Stimulated activated naive CD8-positive, alpha-beta T cell treated with anti-CD3 and anti-CD28 coated beads, Interleukin-15, amount 100 ng/mL, for 72 hours (primary cell): Measurements from ENCODE around the gene SCFD2.
"Not testable (repeated sequence)": the region's sequence is repeated elsewhere in the genome, so short reads cannot be mapped to it uniquely, and the experiment has no call there.

Source experiments
- ATAC-seq: fragments of 150-1000 bp; cut with Tn5 transposase; 2 replicates; pipeline ENCODE4 v1.10.0; 2021; ENCODE audit warnings: mild to moderate bottlenecking, moderate library complexity
- DNase-seq, 2 donors: peaks; one replicate each; pipeline ENCODE4 v3.0.0; 2021 to 2022
- H3K27ac Mint-ChIP-seq, 2 donors: one replicate each; pipeline ENCODE4 v1.8.0; 2022; ENCODE audit warnings: mild to moderate bottlenecking in 2 of 2, mixed read lengths in 2 of 2, moderate library complexity in 2 of 2
- H3K27me3 Mint-ChIP-seq: one replicate; pipeline ENCODE4 v1.8.0; 2022; ENCODE audit warnings: mixed read lengths
- H3K4me1 Mint-ChIP-seq: one replicate; pipeline ENCODE4 v1.8.0; 2022; ENCODE audit warnings: mild to moderate bottlenecking, mixed read lengths
- H3K4me3 Mint-ChIP-seq, 2 donors: one replicate each; pipeline ENCODE4 v1.8.0; 2022; ENCODE audit warnings: mild to moderate bottlenecking in 2 of 2, mixed read lengths in 2 of 2, moderate library complexity in 1 of 2
- H3K9me3 Mint-ChIP-seq, 2 donors: one replicate each; pipeline ENCODE4 v1.8.0; 2022; ENCODE audit warnings: mixed read lengths in 2 of 2

Gene SCFD2

GRCh38 chr4:53059871-53060270, 306.0 kb downstream of the SCFD2 start:
- DNase-seq: no peak
- ATAC-seq: no peak
- no peak overlapping the region for H3K27ac Mint-ChIP-seq
- H3K4me1 Mint-ChIP-seq: no peaks in the 10 kb centered on the region
- peaks cover 4 to 13% of the 10 kb centered on the region in 2 donors for H3K9me3 Mint-ChIP-seq
- H3K4me3 Mint-ChIP-seq: no peak overlapping the region
- H3K27me3 Mint-ChIP-seq: no peaks in the 10 kb centered on the region

GRCh38 chr4:53059256-53059655, 306.6 kb downstream of the SCFD2 start:
- H3K4me1 Mint-ChIP-seq: no peaks in the 10 kb centered on the region
- peaks cover 4 to 13% of the 10 kb centered on the region in 2 donors for H3K9me3 Mint-ChIP-seq
- no peak overlapping the region for H3K4me3 Mint-ChIP-seq
- ATAC-seq: no peak
- DNase-seq: no peak
- H3K27ac Mint-ChIP-seq: no peak overlapping the region
- no peaks in the 10 kb centered on the region for H3K27me3 Mint-ChIP-seq

DNA sequence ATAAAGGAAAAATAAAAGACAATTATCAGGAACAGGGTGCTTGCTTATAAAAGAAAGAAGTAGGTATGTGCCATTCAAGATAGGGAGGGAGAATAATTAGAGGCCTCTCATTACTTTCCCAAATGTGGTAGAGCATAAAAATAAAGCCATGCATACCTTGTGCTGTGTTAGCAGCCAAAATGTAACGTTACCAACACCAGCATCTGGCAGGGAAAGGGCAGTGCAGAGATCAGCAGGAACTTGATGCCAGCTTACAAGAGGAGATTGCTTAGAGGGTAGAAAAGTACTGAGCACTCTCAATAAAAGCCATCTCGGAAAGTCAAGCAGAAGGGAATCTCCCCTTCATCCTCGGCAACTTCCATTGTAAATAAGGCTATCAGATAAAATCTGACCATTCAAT, 308.2 kb downstream of the SCFD2 start:
- DNase-seq (no peak), ATAC-seq (no peak)
- Mint-ChIP-seq H3K9me3 (peaks cover 4 to 13% of the 10 kb centered on the region in 2 donors), H3K27ac (no peak overlapping the region), H3K4me1 (no peaks in the 10 kb centered on the region), H3K27me3 (no peaks in the 10 kb centered on the region), H3K4me3 (no peak overlapping the region)

GRCh38 chr4:53057108-53057507, 308.8 kb downstream of the SCFD2 start:
- Mint-ChIP-seq H3K9me3 (peaks cover 4 to 13% of the 10 kb centered on the region in 2 donors), H3K27ac (peak overlapping the region in 1 of 2 donors; percentile 63)
- not testable (repeated sequence) for H3K4me3 Mint-ChIP-seq, H3K27me3 Mint-ChIP-seq, H3K4me1 Mint-ChIP-seq, DNase-seq, ATAC-seq

- DNase-seq: no peak
- H3K4me3 Mint-ChIP-seq: no peak overlapping the region
- H3K27ac Mint-ChIP-seq: no peak overlapping the region
- no peak for ATAC-seq
- H3K9me3 Mint-ChIP-seq: peaks cover 4 to 13% of the 10 kb centered on the region in 2 donors
- H3K27me3 Mint-ChIP-seq: no peaks in the 10 kb centered on the region
- no peaks in the 10 kb centered on the region for H3K4me1 Mint-ChIP-seq
Measured at GRCh38 chr4:53055716-53056403, 310.0 kb downstream of the SCFD2 start.

DNA sequence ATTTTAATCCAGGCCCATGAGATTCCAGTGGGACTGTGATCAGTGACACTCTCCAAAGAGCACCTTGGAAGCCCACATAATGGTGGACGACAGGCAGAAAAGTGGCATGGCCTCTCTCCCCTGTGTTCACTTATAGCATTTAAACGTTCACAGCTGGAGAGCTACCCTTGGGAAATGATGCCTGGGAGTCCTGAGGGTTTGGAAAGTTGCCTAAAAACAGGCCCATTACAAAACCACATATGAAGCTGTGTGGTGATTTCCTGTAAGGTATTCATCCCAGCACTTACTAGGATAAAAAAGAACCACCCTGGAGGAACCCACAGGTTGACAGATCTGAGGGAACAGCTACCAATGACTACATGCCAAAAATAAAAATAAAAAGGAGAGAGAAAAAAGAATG, 310.6 kb downstream of the SCFD2 start:
- ATAC-seq: no peak
- Mint-ChIP-seq H3K27me3 (no peaks in the 10 kb centered on the region), H3K9me3 (peaks cover 4 to 13% of the 10 kb centered on the region in 2 donors), H3K4me3 (no peak overlapping the region), H3K27ac (peak overlapping the region in 1 of 2 donors; percentile 28), H3K4me1 (no peaks in the 10 kb centered on the region)
- no peak for DNase-seq

GRCh38 chr4:53050361-53050774, 315.5 kb downstream of the SCFD2 start:
- DNase-seq (no peak), ATAC-seq (no peak)
- Mint-ChIP-seq H3K4me3 (no peak overlapping the region), H3K27ac (no peak overlapping the region), H3K27me3 (no peaks in the 10 kb centered on the region), H3K4me1 (no peaks in the 10 kb centered on the region), H3K9me3 (no peaks in the 10 kb centered on the region)

GRCh38 chr4:53049528-53049927, 316.3 kb downstream of the SCFD2 start:
- Mint-ChIP-seq H3K9me3 (no peaks in the 10 kb centered on the region), H3K27me3 (no peaks in the 10 kb centered on the region), H3K27ac (peak overlapping the region in 1 of 2 donors; percentile 52), H3K4me3 (no peak overlapping the region), H3K4me1 (no peaks in the 10 kb centered on the region)
- DNase-seq (no peak), ATAC-seq (no peak)

DNA sequence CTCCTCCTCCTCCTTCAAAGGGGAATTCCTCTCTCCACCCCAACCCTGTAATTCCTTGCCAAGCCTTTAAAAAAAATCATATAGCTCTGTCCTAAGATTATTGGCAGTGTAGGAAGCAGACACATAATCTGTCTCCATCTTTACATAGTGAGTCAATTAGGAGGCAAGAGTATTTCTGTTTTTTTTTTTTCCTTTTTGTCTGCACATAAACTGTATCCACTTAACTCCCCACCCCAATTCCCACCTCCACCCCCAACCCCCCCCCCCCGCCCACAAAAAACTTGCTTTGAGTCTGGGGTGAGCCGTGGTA, 321.3 kb downstream of the SCFD2 start:
- ATAC-seq (no peak), DNase-seq (no peak)
- Mint-ChIP-seq H3K9me3 (no peaks in the 10 kb centered on the region), H3K4me1 (no peaks in the 10 kb centered on the region), H3K4me3 (no peak overlapping the region), H3K27ac (peak overlapping the region in 1 of 2 donors; percentile 85), H3K27me3 (no peaks in the 10 kb centered on the region)

DNA sequence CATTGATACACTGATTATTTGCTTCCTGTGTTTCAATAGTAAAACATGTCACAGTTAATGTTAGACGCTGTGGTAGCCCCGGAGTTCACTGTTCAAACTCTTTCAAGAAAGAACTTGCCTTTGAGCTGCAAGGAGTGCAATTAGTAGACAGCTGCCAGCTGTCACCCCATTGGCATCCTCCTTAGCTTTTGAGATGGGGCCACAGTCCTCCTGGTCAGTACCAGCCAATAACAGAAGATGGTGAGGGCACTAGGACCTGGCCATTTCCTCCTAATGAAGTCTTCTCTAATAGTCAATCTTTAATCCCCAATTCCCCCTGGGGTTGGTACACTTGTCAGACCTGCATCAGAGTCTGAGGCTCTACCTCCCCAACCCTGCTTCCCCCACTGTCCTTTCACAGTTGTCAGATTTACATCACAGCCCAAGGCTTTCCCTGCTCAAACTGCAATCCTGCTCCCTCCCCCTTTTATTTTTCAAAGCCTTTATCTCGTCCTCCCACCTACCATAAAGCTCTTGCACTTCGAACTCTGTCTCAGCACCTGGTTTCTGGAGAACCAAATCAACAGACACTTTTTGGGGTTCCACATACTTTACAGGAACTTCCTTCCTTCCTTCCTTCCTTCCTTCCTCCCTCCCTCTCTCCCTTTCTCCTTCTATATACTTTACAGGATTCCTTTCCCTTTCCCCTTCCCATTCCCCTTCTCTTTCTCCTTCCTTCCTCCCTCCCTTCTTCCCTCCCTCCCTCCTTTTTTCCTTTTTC, 321.8 kb downstream of the SCFD2 start:
- ATAC-seq: no peak
- no peaks in the 10 kb centered on the region for H3K9me3 Mint-ChIP-seq
- H3K27me3 Mint-ChIP-seq: no peaks in the 10 kb centered on the region
- no peaks in the 10 kb centered on the region for H3K4me1 Mint-ChIP-seq
- peak overlapping the region in 1 of 2 donors; percentile 85 for H3K27ac Mint-ChIP-seq
- DNase-seq: no peak
- H3K4me3 Mint-ChIP-seq: no peak overlapping the region

- Mint-ChIP-seq H3K4me1 (no peaks in the 10 kb centered on the region), H3K4me3 (no peak overlapping the region), H3K27me3 (no peaks in the 10 kb centered on the region), H3K9me3 (no peaks in the 10 kb centered on the region), H3K27ac (peak overlapping the region in 1 of 2 donors; percentile 0)
- DNase-seq (no peak), ATAC-seq (no peak)
Measured at GRCh38 chr4:53043055-53043454, 322.8 kb downstream of the SCFD2 start.

DNA sequence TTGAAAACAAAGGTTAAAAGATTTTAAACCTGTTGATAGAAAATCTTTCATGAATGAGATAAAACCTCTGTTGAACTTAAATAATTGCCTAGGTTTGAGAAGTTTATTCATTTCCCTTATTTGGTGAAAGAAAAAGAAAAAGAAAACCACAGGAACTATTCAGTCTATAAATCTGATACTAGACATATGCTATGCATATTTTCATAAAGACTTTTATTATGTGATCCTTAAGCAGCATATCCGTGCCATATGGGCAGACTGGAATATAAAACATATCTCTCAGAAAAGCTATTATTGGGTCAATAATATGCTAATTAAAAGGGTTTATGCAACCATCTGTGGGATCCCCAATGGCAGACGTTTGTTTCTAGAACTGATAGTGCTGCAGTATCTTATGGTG, 325.0 kb downstream of the SCFD2 start:
- no peaks in the 10 kb centered on the region for H3K4me1 Mint-ChIP-seq
- H3K4me3 Mint-ChIP-seq: no peak overlapping the region
- no peak overlapping the region for H3K27ac Mint-ChIP-seq
- H3K9me3 Mint-ChIP-seq: peaks cover 0 to under 1% of the 10 kb centered on the region in 2 donors
- no peak for DNase-seq
- no peaks in the 10 kb centered on the region for H3K27me3 Mint-ChIP-seq
- ATAC-seq: no peak

DNA sequence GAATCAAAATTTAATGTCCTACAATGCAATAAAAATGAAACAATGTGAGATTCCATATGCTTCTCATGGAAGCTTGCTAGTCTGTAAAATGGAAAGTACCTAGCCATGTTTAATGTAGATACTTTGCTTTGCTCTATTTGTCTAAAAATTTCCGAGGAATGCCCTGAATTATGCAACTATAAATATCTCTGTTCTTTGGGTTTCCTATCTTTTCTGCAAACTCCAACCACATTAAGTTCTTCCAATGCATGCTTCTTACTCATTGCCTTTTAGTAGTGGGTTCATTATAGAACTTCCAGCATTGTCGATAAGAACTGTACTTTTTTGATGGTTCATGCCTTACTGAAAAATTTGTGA, 325.4 kb downstream of the SCFD2 start:
- Mint-ChIP-seq H3K4me1 (no peaks in the 10 kb centered on the region), H3K27me3 (no peaks in the 10 kb centered on the region), H3K9me3 (peaks cover 0 to 5% of the 10 kb centered on the region in 2 donors), H3K4me3 (no peak overlapping the region), H3K27ac (no peak overlapping the region)
- ATAC-seq: no peak
- no peak for DNase-seq

GRCh38 chr4:53039741-53040458, 326.0 kb downstream of the SCFD2 start:
- no peaks in the 10 kb centered on the region for H3K4me1 Mint-ChIP-seq
- ATAC-seq: no peak
- no peak overlapping the region for H3K4me3 Mint-ChIP-seq
- peaks cover 0 to 8% of the 10 kb centered on the region in 2 donors for H3K9me3 Mint-ChIP-seq
- no peaks in the 10 kb centered on the region for H3K27me3 Mint-ChIP-seq
- no peak for DNase-seq
- H3K27ac Mint-ChIP-seq: no peak overlapping the region

DNA sequence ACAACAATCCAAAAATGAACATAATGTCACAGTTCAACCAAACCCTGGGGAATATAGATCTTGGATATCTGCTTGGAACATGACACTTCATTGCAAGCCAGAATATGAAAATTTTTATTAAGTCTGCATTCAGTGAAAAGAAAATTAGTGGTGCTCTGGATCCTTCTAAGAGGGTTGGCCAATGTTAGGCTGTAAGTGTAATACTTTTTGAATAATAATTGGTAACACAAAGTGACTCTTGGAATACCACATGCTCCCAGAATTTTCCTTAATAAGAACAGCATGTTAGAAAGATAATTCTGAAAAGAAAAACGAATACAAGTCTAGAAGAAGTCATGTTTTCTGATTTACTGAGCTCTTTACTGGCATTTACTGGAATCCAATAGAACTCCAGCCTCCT, 328.0 kb downstream of the SCFD2 start:
- Mint-ChIP-seq H3K9me3 (peaks cover 13 to 25% of the 10 kb centered on the region in 2 donors), H3K27ac (no peak overlapping the region), H3K4me1 (peaks cover 7% of the 10 kb centered on the region), H3K27me3 (no peaks in the 10 kb centered on the region), H3K4me3 (no peak overlapping the region)
- DNase-seq (no peak), ATAC-seq (no peak)

- ATAC-seq, H3K4me3 Mint-ChIP-seq, DNase-seq, H3K27me3 Mint-ChIP-seq, H3K27ac Mint-ChIP-seq: not testable (repeated sequence)
- H3K9me3 Mint-ChIP-seq: peaks cover 18 to 43% of the 10 kb centered on the region in 2 donors
- peaks cover 15% of the 10 kb centered on the region for H3K4me1 Mint-ChIP-seq
Measured at GRCh38 chr4:53032908-53033307, 333.0 kb downstream of the SCFD2 start.
